SK-N-DZ (cell line): ENCODE measurements around the gene HOMER1.
"Not testable (repeated sequence)": the region's sequence is repeated elsewhere in the genome, so short reads cannot be mapped to it uniquely, and the experiment has no call there.

ENCODE experiments used
- DNase-seq: peaks from one replicate; pipeline ENCODE4 v3.0.0-alpha.2; 2015; ENCODE audit warnings: low spot score

The HOMER1 gene

GRCh38 chr5:79418276-79418675, 95.7 kb downstream of the HOMER1 start:
- DNase-seq: no peak

- no peak for DNase-seq
Measured at GRCh38 chr5:79417495-79417894, 96.4 kb downstream of the HOMER1 start.

DNA sequence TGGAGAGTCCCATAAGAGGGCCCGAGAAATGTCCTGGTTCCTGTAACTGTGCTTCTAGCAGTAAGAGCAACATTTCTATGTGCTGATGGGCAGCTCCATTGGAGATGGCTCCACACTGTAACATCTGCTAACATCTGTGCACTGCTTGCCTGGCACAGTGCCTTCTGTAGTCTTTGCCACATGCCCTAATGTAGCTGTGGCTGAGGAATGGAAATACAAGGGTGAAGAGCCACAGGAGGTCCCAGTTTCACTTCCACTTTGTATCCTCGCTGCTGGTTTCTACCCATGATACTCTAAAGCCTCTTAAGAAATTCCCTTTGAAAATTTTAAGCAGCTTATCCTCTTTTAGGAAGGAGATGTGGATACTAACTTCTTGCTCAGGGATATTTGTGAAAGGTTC, 97.4 kb downstream of the HOMER1 start:
- DNase-seq: no peak

GRCh38 chr5:79413112-79413511, 100.8 kb downstream of the HOMER1 start:
- DNase-seq: no peak

- DNase-seq: no peak
Measured at GRCh38 chr5:79408028-79408427, 105.9 kb downstream of the HOMER1 start.

DNA sequence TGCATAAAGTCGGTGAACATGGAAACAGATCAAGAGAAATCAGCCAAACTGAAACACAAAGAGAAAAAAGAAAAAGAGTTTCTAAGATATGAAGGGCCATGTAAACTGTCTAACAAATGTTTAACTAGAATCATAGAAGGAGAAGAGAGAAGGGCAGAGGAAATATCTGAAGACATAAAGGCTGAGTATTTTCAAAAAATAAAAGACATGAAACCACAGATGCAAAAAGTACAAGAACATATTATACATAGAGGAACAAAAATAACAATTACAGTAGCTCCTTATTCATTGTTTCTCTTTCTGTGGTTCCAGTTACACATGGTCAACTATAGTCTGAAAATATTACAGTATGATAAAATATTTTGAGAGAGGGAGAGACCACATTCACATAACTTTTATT, 106.3 kb downstream of the HOMER1 start:
- DNase-seq: no peak

GRCh38 chr5:79401216-79401615, 112.7 kb downstream of the HOMER1 start:
- no peak for DNase-seq

DNA sequence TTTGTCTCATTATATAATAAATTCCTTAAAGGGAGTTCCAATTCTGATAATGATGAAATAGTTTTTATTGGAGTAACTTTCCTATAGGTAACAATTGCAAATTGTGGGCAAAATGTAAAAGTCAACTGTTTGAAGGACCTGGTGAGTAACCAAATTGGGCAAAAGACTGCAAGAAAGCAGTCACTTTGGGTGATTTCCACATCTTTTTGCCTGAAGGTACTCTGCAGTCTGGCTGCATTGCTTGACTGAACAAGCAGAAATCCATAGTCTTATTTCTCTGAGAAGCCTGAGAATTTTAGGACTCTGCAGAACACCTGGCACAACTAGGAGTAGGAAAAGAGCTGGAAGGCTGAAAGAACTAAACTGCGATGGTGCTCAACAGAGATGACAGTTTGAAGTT, 114.9 kb downstream of the HOMER1 start:
- DNase-seq: no peak

DNA sequence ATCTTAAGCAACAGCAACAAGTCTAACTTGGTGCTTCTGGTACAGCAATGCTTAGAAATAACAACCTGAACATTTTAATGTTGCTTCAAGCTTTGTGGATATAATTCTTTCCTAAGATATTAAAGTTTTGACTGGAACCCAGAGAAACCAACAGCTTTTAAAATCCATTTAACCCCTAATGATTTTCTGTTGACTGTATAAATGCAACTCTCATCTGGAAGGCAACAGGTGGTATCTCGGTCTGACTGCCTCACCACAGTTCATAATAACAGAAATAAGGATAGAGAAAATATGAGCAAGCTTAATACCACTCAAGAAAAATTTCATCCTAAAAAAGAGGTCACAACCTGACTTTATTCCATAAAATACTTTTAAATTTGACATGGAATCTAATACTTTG, 116.9 kb downstream of the HOMER1 start:
- no peak for DNase-seq

GRCh38 chr5:79396265-79396664, 117.7 kb downstream of the HOMER1 start:
- DNase-seq: no peak

DNA sequence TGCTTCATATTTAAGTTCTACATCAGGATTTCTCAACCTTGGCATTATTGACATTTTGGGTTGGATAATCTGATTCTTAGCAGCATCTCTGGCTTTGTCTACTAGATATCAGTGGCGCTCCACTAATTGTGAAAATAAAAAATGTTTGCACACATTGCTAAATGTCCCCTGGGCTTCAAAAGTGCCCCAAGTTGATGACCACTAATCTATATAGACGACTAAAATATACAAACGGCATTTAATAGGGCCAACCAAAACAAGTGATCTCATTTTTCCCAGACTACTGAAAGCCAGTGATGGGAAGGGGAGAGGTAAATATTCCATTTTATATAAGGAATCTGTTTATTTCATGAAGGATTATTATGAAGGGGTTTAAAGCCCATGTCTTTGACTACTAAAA, 118.6 kb downstream of the HOMER1 start:
- DNase-seq: no peak

DNA sequence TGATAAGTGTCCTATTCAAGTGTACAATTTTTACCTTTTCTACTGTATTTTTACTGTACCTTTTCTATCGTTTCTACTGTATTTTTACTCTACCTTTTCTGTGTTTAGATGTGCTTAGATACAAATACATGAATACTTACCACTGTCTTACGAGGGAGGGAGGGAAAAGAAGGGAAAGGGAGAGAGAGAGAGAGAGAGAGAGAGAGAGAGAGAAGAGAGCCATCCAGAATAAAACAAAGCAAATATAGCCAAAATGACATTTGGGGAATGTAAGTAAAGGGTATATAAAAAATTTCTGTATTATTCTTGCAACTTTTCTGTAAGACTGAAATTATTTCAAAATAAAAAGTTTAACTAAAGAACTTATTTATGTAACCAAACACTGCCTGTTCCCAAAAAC, 121.2 kb downstream of the HOMER1 start:
- DNase-seq: no peak

- no peak for DNase-seq
Measured at GRCh38 chr5:79386679-79387078, 127.3 kb downstream of the HOMER1 start.

DNA sequence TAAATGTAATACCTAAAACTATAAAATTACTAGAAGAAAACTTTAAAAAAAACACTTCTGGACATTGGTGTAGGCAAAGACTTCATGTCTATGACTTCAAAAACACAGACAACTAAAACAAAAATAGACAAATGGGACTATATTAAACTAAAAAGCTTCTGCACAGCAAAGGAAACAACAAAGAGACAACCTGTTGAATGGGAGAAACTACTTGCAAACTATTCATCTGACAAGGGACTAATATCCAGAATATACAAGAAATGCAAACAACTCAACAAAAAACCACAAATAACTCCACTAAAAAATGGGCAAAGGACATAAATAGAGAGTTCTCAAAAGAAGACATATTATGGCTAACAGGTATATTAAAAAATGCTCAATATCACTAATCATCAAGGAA, 128.8 kb downstream of the HOMER1 start:
- not testable (repeated sequence) for DNase-seq

DNA sequence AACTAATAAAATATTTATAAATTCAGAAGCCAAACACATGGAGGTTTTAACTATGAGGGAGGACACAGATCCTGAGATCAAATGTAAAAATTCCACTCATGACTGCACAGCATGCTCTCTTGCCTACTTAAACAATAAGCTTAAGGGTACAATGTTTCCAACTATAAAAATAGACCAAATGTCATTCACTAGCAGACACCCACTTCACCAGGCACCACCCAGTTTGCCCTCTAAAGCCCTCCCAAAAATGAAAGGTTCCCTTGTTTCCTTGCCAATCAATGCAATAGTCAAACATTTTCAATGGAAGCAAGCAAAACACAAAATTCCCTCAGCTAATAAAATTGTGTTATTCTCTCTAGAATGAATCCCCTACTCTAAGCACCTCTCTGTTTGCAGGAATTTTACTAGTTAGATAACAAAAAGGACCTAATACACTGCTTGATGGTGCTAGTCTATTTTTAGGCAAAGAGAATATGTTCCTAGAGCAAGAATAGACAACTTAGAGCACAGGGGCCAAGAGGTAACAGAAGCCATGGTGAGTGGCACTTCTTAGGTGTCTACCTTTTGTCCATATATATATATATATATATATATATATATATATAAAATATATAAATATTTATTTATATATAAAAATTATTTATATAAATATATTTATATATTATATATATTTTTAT, 135.3 kb downstream of the HOMER1 start:
- no peak for DNase-seq

DNA sequence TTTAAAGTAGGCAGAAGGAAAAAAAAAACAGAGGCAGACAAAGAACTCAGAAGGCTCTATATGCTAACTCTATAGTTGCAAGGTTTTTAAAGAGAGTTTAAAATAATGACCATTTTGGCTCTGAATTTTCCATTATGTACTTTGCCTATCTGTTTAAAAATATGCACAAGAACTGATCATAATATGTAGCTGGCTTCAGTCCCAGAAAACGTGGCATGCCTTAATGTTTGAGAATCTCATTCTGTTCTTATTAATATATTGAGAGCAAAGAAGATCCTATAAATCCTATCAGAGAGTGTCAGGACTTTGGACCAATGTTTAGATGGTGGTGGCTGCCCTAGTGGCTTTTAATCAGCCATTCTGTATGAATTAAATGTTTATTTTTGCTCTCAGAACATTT, 156.5 kb downstream of the HOMER1 start:
- DNase-seq: no peak

DNA sequence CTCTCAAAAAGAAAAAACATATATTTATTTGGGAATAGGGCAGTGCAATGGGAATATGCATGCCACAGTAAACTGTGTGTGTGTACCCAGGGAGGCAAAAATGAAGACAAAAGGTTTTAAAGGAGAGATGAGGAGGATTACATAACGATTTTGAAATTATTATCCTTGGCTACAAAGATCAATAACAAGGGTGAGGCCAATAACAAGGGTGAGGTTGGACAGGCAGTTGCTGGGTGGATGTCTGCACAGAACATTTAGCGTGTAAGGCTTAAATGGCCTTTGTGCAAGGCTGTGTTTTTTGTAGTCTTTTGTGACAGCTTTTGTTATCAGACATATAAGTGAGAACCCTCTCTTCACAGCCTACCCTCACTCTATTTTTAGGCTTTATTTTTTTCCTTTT, 164.1 kb downstream of the HOMER1 start:
- no peak for DNase-seq

DNA sequence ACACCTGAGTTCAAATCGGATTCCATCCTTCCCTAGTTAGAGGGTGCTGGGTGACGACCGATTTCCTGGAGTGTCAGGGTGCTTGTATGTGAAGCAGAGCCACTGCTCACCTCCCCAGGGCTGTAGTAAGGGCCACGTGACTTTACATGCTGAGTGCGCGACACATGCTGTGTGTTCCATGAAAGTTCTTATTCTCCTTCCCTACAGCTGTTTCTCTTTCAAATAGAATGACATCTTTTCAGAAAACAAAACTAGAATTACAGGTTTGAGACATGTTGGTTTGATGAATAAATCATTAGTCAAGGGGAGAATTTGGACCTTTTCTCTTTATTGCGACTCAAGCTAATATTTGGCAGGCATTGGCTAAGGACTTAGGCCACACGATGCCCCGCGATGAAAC, 164.9 kb downstream of the HOMER1 start:
- DNase-seq: no peak

- no peak for DNase-seq
Measured at GRCh38 chr5:79346420-79346824, 167.5 kb downstream of the HOMER1 start.

- DNase-seq: peak; percentile 7
Measured at GRCh38 chr5:79333852-79334557, 179.9 kb downstream of the HOMER1 start.

DNA sequence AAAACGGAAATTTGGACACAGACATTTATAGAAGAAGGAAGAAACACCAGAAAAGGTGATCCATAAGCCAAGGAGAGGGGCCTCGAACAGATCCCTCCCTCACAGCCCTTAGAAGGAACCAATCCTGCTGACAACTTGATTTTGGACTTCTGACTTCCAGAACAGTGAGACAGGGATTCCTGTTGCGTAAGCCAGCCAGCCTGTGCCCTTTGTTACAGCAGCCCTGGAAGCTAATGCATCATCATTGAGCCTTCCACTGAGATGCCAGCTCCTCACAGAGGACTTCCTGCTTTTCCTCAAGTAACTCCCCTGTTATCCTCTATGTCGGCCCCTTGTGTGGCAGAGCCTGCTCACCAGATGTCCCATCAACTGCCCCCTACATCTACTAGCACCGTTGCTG, 183.9 kb downstream of the HOMER1 start:
- DNase-seq: no peak

DNA sequence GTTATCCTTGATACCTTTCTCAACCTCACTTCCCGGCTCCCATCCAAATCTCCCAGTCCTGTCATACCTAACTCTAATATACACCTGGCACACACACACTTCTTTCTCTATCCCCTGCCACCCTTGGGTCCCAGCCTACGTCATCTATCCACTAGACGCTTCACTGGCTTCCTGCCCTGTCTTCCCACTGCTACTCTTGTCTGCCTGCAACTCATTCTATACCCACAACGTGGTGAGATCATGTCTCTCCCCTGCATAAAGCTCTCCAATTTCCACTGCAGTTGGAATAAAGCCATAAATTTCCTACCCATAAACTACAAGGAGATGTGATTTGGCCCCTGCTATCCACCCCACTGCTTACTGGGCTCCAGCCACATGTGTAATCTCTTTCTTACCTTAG, 184.5 kb downstream of the HOMER1 start:
- no peak for DNase-seq
